Measurements from ENCODE around the gene GAS2L1.

DNA sequence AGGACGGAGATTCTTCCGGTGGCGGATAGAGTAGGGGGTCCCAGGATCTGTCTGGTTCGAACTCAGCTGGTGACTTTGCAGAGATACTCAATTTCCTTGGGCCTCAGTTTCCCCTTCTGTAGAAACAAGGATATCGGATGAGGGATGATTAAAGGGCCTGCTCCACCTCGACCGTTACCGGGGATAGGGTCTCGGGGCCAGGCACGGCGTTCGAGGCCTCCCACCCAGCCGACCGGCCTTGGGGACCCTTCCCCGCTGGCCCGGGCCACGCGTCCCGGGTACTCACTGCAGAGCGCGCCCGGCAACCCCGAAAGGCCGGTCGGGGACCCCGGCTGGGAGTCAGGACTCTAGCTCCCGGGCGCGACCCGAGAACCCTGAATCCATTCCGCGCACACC is 39.0 kb upstream of the GAS2L1 start:
- no peak for TF ChIP-seq POLR2AphosphoS5 (IDR thresholded peaks at IDR 0.05; ENCODE audit: borderline replicate concordance, low read depth, low read length)
- no peak for TF ChIP-seq FOXP2 (optimal IDR thresholded peaks at IDR 0.05; ENCODE audit: control extremely low read depth, extremely low read length, insufficient read depth)
